Limb (tissue), 2 donors: ENCODE data around the gene COBL.
A peak's percentile ranks its signal among the peaks of the same experiment; 100 is the strongest.

Experiments
- DNase-seq, 2 donors: peaks; one replicate each; pipeline ENCODE4 v3.0.0-alpha.2; 2016; ENCODE audit errors: extremely low spot score in 2 of 2

The COBL gene

GRCh38 chr7:51234609-51235308 lies 81.8 kb downstream of the COBL start:
- DNase-seq, result no peak

GRCh38 chr7:51234139-51234538 lies 82.5 kb downstream of the COBL start:
- no peak for DNase-seq

DNA sequence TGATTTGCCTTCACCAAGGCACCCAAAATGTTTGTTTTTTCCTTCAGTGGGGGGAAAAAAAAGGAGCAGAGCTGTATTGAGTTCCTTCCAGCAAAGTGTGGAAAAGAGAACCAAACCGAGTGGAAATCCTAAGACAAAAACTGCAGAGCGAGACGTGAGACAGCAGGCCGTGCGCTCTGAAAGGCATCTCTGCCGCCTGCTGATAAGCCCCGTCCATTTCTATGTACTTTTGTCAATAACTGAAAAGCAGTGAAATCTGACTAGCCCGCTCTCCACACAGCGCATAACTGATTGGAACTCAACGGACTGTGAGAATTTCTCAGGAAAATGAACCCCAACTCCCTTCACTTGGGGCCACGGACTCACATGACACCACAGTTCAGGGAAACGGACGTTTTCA lies 83.2 kb downstream of the COBL start:
- DNase-seq, result peak in 1 of 2 donors; percentile 13

DNA sequence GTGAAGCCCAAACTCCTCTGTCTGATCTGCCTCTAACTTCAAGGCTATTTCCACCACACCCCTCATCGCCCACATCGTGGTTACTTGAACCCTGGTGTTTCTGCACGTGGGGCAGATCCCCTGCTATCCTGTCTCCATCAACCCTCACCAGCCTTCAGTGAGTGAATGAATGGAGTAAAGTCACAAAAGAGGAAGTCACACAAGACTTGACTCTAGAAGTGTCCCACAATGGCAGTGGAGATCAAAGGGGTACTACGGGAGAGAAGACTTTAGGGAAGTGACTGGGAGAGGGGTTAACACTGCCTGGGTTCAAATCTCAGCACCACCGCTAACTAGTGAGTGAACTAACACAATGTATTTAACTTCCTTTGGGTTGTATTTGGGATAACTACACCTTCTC lies 85.9 kb downstream of the COBL start:
- no peak for DNase-seq

GRCh38 chr7:51230324-51230625 lies 86.3 kb downstream of the COBL start:
- DNase-seq, result no peak

DNA sequence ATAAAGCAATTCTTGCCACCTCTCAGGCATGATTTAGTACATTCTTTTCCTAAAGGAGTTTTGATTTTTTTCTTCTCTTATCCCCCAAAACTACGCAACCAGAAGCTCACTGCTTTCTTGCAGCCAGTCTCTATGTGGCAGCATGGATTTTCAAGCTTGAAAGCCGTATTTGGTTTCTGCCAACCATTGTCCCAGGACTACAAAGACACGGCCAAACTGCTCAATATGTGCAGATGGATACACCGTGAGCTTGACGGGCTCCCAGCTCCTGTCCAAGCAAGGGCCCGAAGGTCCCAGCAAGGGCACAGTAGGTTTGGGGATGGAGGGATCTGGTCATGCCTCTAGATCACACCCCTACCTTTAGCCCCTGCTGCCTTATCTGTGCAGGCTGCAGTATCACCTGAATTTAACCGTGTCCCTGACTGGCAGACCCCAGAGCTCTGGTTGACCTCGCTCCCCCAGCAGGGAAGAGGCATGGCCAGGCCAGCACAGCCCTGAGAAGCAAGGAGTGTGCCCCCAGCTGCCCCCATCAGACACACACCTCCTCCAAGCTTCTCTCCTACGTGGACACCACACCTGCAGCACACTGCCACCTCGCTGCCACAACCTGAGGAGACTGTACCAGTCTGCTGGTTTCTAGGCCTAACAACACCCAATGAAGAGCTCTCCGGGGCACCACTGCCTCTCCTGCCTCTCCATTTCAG lies 86.8 kb downstream of the COBL start:
- DNase-seq, result no peak

- DNase-seq, result no peak
Measured at GRCh38 chr7:51229106-51229537, 87.5 kb downstream of the COBL start.

DNA sequence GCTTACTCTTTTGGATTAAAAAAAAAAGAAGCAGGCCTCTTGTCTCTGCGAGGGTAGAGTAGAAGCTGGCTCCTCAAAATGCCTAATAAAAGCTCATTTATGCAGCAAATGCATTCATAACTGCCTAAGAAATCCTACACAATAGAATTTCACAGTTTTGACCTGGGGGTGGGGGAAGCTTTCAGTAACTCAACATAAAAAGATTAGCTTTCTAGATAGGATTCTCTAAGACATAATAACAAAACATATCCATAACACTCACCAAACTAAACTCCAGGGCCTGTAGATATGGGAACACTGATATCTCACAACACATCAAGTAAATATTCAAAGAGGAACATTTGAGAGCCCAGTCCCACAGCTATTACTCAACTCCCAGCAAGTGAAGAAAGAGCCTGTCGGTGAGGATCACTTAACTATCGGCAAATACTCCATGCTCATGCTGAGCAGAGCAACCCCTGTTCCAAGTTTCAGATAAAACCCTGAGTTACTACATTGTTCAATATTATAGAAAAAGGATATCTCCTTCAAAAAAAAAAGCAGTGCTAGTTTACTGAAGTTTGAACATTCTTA lies 88.1 kb downstream of the COBL start:
- no peak for DNase-seq

DNA sequence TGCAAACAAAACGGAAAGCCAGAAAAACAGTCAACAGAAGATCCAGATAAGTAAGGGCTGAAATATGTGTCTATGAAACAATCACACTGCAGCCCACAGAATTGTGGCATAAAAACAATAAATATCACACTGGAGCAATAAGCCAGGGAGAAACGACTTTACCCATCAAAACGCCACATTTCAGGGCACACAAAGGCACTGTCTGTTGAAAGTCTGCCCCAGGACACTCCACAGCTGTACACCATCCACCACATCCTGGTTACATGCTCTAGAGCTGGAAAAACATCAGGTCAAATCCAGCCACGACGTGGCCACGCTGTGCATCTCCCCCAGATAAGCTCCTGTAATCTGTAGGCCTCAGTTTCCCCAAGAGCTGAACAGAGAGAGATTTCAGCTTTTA lies 88.7 kb downstream of the COBL start:
- DNase-seq, result no peak

- no peak for DNase-seq
Measured at GRCh38 chr7:51226916-51227535, 89.6 kb downstream of the COBL start.

- DNase-seq, result no peak
Measured at GRCh38 chr7:51226063-51226755, 90.4 kb downstream of the COBL start.

DNA sequence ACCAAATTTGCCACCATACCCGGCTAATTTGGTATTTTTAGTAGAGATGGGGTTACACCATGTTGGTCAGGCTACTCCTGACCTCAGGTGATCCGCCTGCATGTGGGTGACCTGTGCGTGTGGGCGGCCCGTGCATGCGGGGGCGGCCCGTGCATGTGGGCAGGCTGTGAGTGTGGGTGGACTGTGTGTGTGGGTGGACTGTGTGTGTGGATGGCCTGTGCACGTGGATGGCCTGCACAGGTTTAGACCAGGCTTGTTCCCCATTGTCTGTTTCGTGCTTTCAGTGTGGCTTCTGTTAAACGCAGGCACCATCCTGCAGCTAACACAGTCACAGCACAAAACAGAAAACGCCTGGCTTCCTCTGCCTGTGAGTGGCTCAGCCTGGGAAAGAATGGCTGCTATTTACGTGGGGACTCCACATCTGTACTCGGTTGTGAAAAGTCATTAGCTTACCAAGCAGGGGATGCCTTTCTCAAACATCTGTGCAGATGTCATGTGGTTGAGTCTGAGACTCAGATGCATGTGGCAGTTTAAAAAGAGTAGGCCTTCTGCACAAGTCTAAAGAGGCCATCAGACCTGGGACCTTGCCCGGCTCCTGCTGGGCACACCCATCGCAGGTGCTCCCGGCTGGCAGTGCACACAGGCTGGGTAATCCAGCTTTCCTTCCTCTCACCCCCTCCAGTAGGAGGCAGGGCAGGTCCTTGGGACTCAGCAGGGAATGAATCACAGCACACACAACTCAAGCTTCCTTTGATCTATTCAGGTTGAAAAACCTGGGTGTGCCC lies 91.6 kb downstream of the COBL start:
- DNase-seq, result no peak

- no peak for DNase-seq
Measured at GRCh38 chr7:51223505-51223904, 93.1 kb downstream of the COBL start.

DNA sequence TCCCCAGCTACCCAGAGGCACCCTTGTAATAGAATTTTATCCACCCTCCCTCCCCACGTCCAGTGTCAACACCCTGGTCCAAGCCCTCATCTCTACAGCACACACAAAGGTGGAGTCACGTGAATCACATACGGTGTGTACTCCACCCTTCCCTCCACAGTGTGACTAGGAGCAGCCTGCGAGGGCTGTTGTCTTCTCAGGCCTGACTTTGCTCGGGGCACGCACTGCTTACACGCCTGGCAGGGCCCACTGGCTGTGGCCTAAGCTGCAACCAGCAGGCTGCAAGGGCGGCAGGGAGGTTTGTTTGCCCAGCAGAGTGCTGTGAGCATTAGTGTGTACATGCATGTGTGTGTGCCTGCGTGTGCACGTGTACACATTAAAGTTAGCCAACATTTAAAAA lies 93.7 kb downstream of the COBL start:
- no peak for DNase-seq

DNA sequence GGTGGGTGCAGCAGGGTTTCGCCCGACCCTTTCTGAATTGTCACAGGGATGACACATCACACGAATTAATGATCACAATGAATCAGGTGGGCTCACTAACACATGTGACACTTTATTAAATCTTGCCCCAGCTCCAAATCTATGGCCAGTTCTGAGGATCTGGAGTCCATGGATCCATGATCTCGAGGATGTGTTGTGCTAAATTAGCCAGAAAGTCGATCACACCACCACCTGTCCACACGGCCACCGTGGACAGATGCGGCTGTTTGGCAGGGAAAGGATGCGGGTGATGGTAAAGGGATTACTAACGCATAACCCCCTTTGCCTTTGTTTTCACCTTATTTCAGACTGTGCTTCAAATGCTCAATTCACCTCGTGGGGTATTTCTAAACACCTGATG lies 96.4 kb downstream of the COBL start:
- no peak for DNase-seq

DNA sequence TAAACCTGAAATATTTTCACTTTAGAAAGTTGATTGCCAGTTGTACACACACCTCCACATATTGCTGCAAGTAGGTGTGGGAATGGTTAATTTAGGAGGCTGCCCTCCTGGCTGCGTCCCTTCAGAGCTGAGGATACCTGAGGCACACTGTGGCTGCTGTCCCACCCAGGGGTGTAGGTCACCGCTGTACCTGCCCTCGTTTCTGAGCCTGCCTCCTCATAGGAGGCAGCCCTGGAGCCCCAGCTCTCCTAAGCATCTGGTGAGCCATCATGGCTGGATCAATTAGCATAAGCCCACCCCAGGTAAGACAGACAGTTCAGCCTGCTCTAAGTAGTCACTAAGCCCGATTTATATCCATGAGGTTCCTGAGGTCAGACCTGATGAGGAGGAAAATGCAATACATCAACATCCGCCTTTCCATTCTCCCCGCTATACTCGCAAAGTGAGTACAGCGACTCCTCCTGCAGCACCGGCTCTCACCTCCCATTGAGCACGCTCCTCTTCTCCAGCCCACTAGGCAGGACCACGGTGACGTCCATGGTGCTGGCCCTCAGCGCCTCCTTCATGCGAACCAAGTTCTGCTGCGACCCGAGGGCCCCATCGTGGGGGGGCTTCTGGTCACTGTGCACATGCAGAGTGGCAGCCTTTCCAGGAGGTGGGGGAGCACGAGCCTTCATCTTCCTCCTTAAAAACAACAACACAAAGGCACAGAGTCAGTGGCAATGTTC lies 97.2 kb downstream of the COBL start:
- no peak for DNase-seq

GRCh38 chr7:51217804-51218203 lies 98.8 kb downstream of the COBL start:
- no peak for DNase-seq

- DNase-seq, result no peak
Measured at GRCh38 chr7:51214098-51214497, 102.5 kb downstream of the COBL start.

GRCh38 chr7:51213618-51214017 lies 103.0 kb downstream of the COBL start:
- DNase-seq, result no peak

GRCh38 chr7:51210766-51211165 lies 105.8 kb downstream of the COBL start:
- DNase-seq, result no peak

DNA sequence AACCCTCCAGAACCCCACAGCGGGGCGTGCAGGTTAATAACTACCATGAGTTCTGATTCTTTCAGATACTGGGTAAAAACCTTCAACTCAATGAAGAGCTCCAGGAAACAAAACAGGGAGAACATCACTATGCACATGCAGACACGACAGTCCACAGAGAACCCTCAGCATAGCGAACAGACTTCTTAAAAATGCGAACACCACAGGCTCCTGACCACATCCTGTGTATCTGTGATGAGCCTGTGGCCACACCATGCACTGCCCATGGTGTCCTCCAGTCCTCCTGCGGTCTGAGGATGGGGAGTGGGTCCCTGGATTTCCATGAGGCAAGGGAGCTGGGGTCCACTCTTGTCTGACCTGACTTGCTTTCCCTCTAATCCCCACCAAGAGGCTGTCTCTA lies 107.2 kb downstream of the COBL start:
- DNase-seq, result no peak
